ENCODE data around the gene POP5.
A peak's percentile ranks its signal among the peaks of the same experiment; 100 is the strongest.

DNA sequence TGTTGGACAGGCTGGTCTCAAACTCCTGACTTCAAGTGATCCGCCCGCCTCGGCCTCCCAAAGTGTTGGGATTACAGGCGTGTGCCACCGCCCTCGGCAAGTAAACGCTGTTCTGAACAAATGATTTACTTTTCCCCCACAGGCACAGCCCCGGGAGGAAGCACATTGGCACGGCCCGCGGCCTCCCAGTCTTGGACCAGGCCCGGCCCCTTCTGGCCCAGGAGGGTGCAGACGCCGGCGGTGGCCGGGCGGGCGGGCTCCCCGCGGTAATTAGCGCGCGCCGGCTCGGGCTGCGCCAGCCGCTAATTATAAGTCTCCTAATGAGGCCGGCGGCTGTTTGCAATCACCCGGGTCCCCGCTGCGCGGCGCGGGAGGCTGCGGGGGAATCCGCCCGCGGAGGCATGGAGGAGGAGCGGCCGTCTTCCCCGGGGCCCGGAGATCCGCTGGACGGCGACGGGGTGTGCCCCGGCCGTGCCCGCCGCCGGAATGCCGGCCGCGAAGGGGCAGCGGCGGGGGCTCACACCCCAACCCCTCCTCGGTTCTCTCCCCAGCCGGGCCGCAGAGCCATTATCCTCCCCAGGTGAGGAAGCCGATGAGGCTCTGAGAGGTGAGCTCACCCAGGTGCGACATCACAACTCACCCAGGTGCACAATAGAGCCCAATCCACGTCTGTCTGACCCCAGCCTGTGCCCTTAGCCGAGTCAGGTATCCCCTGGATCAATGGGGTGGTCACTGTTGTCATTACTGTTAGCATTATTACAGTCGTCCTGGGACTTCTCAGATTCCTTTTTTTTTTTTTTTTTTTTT, 3.3 kb upstream of the POP5 start:
- TF ChIP-seq CTCF (IDR thresholded peaks at IDR 0.05; ENCODE audit: low read depth, low read length) (peak; percentile 41), POLR2A (IDR thresholded peaks at IDR 0.05; ENCODE audit: extremely low read depth, insufficient read length) (no peak), MAX (IDR thresholded peaks at IDR 0.05; ENCODE audit: low read depth, low read length) (no peak), MYC (IDR thresholded peaks at IDR 0.05; ENCODE audit: low read depth, low read length) (peak; percentile 47; the same call in 1 of the 2 replicates)

All from NB4 (cell line).